Upper lobe of left lung (tissue), 6 donors: ENCODE measurements around the gene FAM13A. TPM values are rescaled to one million over a fixed set of nuclear protein-coding genes. Genes with fewer than 3 reads are reported as not detected.
A peak's percentile ranks its signal among the peaks of the same experiment; 100 is the strongest.

ENCODE experiments used
- ATAC-seq, 2 donors: fragments of 200-7000 bp; cut with Tn5 transposase; one replicate each; pipeline ENCODE4 v1.9.1; 2022; ENCODE audit warnings: mild to moderate bottlenecking in 2 of 2, moderate library complexity in 2 of 2; ENCODE audit not compliant: low FRiP score in 2 of 2
- DNase-seq, 2 donors: peaks; one replicate each; pipeline ENCODE4 v3.0.0-alpha.2; 2019 to 2020
- H3K27ac ChIP-seq, 4 donors: fragments of 200-600 bp; sonication (generic); one replicate each; pipeline ENCODE4 v1.5.1; 2016 to 2019
- H3K27me3 ChIP-seq, 4 donors: fragments of 200-600 bp; sonication (generic); one replicate each; pipeline ENCODE4 v1.5.1; 2017 to 2019
- H3K36me3 ChIP-seq, 4 donors: fragments of 200-600 bp; sonication (generic); one replicate each; pipeline ENCODE4 v1.5.1; 2016 to 2019
- H3K4me1 ChIP-seq, 4 donors: fragments of 200-600 bp; sonication (generic); one replicate each; pipeline ENCODE4 v1.5.1; 2018 to 2019
- H3K4me3 ChIP-seq, 4 donors: fragments of 200-600 bp; sonication (generic); one replicate each; pipeline ENCODE4 v1.5.1; 2017 to 2019; ENCODE audit warnings: mild to moderate bottlenecking in 2 of 4, moderate library complexity in 1 of 4
- H3K9me3 ChIP-seq, 4 donors: fragments of 200-600 bp; sonication (generic); one replicate each; pipeline ENCODE4 v1.5.1; 2018 to 2019
- CTCF ChIP-seq, 6 experiments: fragments of 450-650 bp in 4 of 6; fragments of 200-600 bp in 2 of 6; sonication (generic) in 2 of 6; IDR thresholded peaks; one replicate each; pipeline ENCODE4 v1.5.1; 2016 to 2019; ENCODE audit warnings: antibody characterized with exemption in 6 of 6
- EP300 ChIP-seq, 4 donors: sonication (generic); formaldehyde crosslinking; IDR thresholded peaks; one replicate each; pipeline ENCODE4 v1.5.1; 2017; ENCODE audit warnings: antibody characterized with exemption in 4 of 4, control low read depth in 2 of 4
- POLR2A ChIP-seq, 4 donors: fragments of 450-650 bp; IDR thresholded peaks; one replicate each; pipeline ENCODE4 v1.5.1; 2016 to 2017; ENCODE audit warnings: antibody characterized with exemption in 4 of 4, mild to moderate bottlenecking in 2 of 4
- POLR2AphosphoS5 ChIP-seq, 2 donors: sonication (generic); formaldehyde crosslinking; IDR thresholded peaks; one replicate each; pipeline ENCODE4 v1.5.1; 2017; ENCODE audit warnings: antibody characterized with exemption in 2 of 2
- WGBS, 2 donors: methylation state at CpG; one replicate each; pipeline ENCODE4 v1.1.5; 2017 to 2018; 5-methylcytosine and 5-hydroxymethylcytosine counted together
- total RNA-seq, 6 donors: library from RNA; depleted of rRNA in 4 of 6; stranded (reverse); fragments of >200 nt in 4 of 6; gene quantifications; one replicate each; pipeline versions ENCODE4 v1.1.0 to v1.2.1, GENCODE V29; 2016 to 2021
- donor health status: DM: no; HTN: no; CAD: no; lungs with moderate emphysema.
- donor health status: DM: no; HTN: yes; CAD: no; lungs with severe emphysema.

FAM13A gene
- total RNA-seq, 6 donors from 2014 or later, result 15.8 to 173 (median 34.1) TPM

- 89 to 90% methylated on average over 1 of the region's 1 CpG for WGBS, 2 donors
- Histone ChIP-seq H3K27me3 (no peaks in the 10 kb centered on the region), H3K4me3 (no peak overlapping the region), H3K9me3 (no peaks in the 10 kb centered on the region), H3K36me3 (no peaks in the 10 kb centered on the region), H3K27ac (no peak overlapping the region), H3K4me1 (no peaks in the 10 kb centered on the region)
- TF ChIP-seq EP300 (IDR thresholded peaks at IDR 0.05), result no peak
- DNase-seq (no peak), ATAC-seq (no peak)
Observed at GRCh38 chr4:88969746-88970145, 87.2 kb downstream of the FAM13A start.

DNA sequence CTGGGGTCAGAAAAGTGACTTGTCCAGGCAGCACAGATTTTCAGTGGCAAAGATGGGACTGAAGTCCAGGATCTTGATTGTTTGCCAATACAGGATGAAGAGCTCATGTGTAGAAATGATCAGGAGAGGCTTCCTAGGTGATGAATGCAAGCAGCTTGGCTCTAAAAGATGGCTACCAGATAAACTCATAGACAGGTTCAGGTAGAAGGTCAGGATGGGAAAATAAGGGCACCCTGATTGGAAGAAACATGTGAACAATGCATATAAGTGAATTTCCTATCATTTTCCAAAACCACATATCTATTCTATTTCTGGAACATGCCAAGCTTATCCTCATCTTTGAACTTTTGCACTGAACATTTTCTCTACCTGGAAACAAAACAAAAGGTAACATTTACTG is 87.7 kb downstream of the FAM13A start:
- TF ChIP-seq POLR2A (IDR thresholded peaks at IDR 0.05) (no peak), POLR2AphosphoS5 (IDR thresholded peaks at IDR 0.05) (no peak), CTCF (IDR thresholded peaks at IDR 0.05) (no peak), EP300 (IDR thresholded peaks at IDR 0.05) (no peak)
- ATAC-seq, result no peak

DNA sequence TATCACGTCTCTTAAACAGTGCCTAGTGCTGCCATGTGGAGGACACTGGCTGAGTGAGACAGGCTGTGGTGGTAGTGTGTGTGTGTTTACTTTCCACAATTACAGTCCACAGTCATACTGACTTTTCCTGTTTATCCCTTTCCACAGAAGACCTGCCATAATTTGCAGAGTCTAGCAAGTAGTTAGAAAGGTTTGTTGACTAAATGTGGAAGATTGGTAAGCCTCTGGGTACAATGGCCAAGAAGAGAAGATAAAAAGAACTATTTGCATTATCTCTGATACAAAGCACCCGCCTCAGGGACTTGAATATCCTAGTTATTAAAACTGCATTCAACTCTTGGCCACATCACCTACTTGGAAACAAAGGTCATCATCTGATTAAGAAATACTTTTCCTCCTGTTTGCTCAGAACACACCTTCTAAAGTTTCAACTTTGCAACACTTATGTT is 89.1 kb downstream of the FAM13A start:
- no peak for DNase-seq
- WGBS, 2 donors, result 76 to 80% methylated on average over 2 of the region's 2 CpGs
- TF ChIP-seq POLR2AphosphoS5 (IDR thresholded peaks at IDR 0.05) (no peak), CTCF (IDR thresholded peaks at IDR 0.05) (no peak)
- no peak overlapping the region for H3K4me3 ChIP-seq
- ATAC-seq, result no peak
- H3K27me3 ChIP-seq, result no peaks in the 10 kb centered on the region
- no peak overlapping the region for H3K27ac ChIP-seq
- H3K36me3 ChIP-seq, result no peaks in the 10 kb centered on the region
- no peaks in the 10 kb centered on the region for H3K9me3 ChIP-seq
- H3K4me1 ChIP-seq, result peaks cover 0 to 12% (median 6%) of the 10 kb centered on the region in 4 donors

More for the DNA sequence above, 87.7 kb downstream of the FAM13A start:
- Histone ChIP-seq H3K4me1 (peaks cover 0 to under 1% (median under 1%) of the 10 kb centered on the region in 4 donors), H3K9me3 (no peaks in the 10 kb centered on the region), H3K4me3 (no peak overlapping the region), H3K36me3 (no peaks in the 10 kb centered on the region), H3K27me3 (no peaks in the 10 kb centered on the region), H3K27ac (no peak overlapping the region)
- no peak for DNase-seq

- Histone ChIP-seq H3K27ac (no peak overlapping the region), H3K4me3 (no peak overlapping the region), H3K36me3 (no peaks in the 10 kb centered on the region), H3K9me3 (no peaks in the 10 kb centered on the region), H3K27me3 (no peaks in the 10 kb centered on the region), H3K4me1 (peaks cover 3 to 12% (median 7%) of the 10 kb centered on the region in 4 donors)
- ATAC-seq, result no peak
- WGBS, 2 donors, result 98 to 100% methylated on average over 2 of the region's 2 CpGs
- no peak for DNase-seq
- TF ChIP-seq CTCF (IDR thresholded peaks at IDR 0.05) (no peak), POLR2AphosphoS5 (IDR thresholded peaks at IDR 0.05) (no peak), EP300 (IDR thresholded peaks at IDR 0.05) (no peak), POLR2A (IDR thresholded peaks at IDR 0.05) (no peak)
Observed at GRCh38 chr4:88965053-88965452, 91.9 kb downstream of the FAM13A start.

DNA sequence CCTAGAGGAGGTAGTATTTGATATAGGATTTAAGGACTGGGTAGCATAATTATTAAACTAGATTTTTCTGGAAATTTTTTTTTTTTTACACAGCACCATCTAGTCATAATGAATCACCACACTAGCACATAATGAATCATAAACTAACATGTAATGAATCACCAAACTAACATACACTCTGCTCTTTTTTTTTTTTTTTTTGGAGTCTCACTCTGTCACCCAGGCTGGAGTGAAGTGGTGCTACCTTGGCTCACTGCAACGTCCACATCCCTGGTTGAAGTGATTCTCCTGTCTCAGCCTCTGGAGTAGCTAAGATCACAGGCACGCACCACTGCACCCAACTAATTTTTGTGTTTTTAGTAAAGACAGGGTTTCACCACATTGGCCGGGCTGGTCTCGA is 92.5 kb downstream of the FAM13A start:
- Histone ChIP-seq H3K9me3 (no peaks in the 10 kb centered on the region), H3K36me3 (no peaks in the 10 kb centered on the region), H3K27me3 (no peaks in the 10 kb centered on the region), H3K4me1 (peaks cover 3 to 12% (median 7%) of the 10 kb centered on the region in 4 donors), H3K27ac (peak overlapping the region in 1 of 4 donors; percentile 13), H3K4me3 (no peak overlapping the region)
- TF ChIP-seq EP300 (IDR thresholded peaks at IDR 0.05) (no peak), POLR2AphosphoS5 (IDR thresholded peaks at IDR 0.05) (no peak), CTCF (IDR thresholded peaks at IDR 0.05) (no peak), POLR2A (IDR thresholded peaks at IDR 0.05) (no peak)
- ATAC-seq (no peak), DNase-seq (no peak)
- 72 to 86% methylated on average over 4 of the region's 4 CpGs for WGBS, 2 donors
